B cell (primary cell): ENCODE measurements around the gene CPE.

Source experiments
- CTCF ChIP-seq: fragments of 200-600 bp; IDR thresholded peaks from one replicate; pipeline ENCODE4 v1.8.0; 2022; ENCODE audit warnings: antibody characterized with exemption, mild to moderate bottlenecking
- EZH2 ChIP-seq: IDR thresholded peaks from 2 replicates; pipeline ENCODE4 v1.6.1; 2012; ENCODE audit warnings: borderline replicate concordance, low read depth, mild to moderate bottlenecking, moderate library complexity, low read length; ENCODE audit not compliant: insufficient read depth, poor library complexity, severe bottlenecking

DNA sequence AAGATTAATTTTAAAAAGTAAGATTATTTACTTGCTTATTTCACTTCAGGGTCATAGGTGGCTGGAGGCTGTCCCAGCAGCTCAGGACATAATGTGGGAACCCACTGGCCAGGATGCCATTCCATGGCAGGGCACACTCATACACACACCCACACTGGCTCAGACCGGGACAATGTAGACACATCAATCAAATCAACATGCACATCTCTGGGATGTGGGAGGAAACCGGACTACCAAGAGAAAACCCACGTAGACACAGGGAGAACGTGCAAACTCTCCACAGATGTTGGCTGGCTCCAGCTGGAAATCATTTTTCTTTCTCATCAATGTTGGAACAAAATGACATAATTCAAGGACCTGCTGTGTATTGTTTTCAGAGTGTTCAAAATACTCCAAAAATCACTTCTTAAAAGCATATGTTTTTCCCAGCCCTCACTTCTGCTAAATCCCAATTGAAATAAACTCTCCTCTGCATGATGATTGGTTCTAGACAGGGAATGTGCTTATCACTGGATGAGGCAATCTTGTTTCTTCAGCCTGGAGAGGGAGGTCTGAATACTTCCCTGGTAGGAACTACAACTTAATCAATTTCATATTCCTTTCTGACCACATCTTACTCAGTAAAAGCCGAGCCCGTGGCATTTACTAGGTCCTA, 18.6 kb upstream of the CPE start:
- TF ChIP-seq CTCF (no peak), EZH2 (no peak)
